Measurements from ENCODE around the gene ANKFY1.
A peak's percentile ranks its signal among the peaks of the same experiment; 100 is the strongest.
"Not testable (repeated sequence)": the region's sequence is repeated elsewhere in the genome, so short reads cannot be mapped to it uniquely, and the experiment has no call there.

The ANKFY1 gene

DNA sequence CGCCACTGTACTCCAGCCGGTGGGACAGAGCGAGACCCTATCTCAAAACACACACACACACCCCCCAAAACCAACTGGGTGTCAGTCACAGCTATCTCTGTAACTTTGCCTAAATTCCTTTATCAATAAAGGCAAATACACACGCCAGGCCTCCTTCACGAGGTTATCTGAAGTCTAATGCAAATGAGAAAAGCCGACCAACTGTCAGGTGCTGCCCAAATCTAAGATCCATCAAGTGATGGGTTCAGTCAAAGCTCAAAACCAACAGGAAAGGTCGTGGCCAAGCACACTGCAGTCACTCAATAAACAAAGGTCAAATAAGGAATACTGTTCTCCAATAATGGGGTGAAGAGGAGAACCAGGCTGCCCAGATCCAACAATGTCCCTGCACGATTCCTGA, 1.1 kb downstream of the ANKFY1 start:
- H3K4me3 ChIP-seq (ENCODE audit: low read length) = peak overlapping the region; percentile 95
- no peak for DNase-seq (ENCODE audit: low read depth, low spot score)

DNA sequence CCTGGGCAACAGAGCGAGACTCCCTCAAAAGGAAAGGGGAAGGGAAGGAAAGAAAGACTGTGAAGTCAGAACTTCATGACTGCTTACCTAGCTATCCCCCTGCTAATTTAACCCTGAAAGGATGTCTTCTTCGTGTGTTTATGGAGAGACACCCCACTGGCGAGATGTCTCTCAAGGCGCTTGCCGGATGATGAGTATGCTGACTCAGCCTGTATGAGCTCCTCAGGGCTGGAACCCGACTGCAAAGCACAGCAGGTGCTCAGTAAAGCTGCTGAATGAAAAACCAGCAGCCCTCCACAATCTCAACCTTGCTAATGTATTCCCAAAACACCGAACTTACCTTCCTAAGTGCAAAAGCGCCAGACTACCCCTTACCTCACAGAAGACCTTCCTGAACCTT, 2.3 kb downstream of the ANKFY1 start:
- H3K4me3 ChIP-seq (ENCODE audit: low read length) = no peak overlapping the region
- DNase-seq (ENCODE audit: low read depth, low spot score) = no peak

DNA sequence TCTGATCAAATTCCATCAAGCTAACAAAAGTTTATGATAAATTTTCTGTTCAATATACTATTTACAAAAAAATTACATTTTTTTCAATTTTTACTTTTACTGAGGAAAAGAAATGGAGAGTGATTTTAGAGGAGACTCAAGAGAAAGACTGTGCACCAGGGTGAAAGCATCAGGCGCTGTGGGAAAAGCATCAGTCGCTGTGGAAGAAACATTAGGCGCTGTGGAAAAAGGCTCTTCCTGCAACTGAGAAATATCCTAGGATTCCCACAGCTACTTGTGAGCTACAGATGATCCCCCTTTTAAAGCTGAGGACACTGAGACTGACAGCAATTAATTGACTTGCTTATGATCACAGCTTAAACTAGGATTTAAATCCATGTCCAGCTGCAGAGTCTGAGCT, 4.9 kb downstream of the ANKFY1 start:
- H3K4me3 ChIP-seq (ENCODE audit: low read length) = no peak overlapping the region
- DNase-seq (ENCODE audit: low read depth, low spot score) = no peak

DNA sequence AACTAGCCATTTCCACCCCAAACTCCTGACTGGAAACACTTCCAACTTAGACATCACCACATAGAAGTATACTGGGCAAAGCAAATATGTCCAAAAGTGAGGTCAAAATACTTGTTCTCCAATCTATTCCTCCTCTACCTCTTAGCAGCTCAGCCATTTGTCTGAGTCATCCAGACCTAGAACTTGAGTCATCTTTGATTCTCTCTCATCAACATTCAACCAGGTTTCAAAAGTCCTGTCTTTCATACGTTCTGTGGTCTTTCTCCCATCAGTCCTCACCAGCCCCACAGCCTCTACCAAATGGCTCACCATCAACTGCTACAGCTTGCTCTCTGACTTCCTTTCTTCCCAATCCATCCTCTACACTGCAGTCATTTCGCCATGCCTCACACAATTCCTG, 6.8 kb downstream of the ANKFY1 start:
- no peak overlapping the region for H3K4me3 ChIP-seq (ENCODE audit: low read length)
- no peak for DNase-seq (ENCODE audit: low read depth, low spot score)

DNA sequence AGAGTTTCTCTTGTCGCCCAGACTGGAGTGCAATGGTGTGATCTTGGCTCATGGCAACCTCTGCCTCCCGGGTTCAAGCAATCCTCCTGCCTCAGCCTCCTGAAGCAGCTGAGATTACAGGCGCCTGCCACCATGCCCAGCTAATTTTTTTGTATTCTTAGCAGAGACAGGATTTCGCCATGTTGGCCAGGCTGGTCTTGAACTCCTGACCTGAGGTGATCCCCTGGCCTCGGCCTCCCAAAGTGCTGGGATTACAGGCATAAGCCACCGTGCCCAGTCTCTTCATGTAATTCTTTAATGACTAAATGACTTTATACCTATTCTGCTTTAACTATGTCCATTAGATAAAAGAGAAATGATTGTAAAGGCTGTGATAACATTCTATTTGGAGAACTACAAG, 8.5 kb downstream of the ANKFY1 start:
- DNase-seq (ENCODE audit: low read depth, low spot score); H3K4me3 ChIP-seq (ENCODE audit: low read length): not testable (repeated sequence)

DNA sequence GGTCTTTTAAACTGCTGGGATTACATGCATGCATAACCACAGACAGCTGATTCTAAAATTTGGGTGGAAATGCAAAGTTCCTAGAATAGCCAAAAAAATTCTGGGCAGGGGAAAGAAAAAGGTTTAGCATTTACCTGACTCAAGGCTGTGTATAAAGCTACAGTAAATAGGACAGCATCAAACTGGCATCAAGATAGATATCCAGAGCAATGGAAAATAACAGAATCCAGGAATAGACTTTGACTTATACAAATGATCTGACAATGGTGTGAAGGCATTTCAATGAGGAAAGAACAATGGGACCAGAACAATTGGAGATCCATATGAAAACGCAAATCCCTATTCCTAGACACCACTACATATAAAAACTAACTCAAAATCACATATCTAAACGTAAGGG, 12.9 kb downstream of the ANKFY1 start:
- no peak overlapping the region for H3K4me3 ChIP-seq (ENCODE audit: low read length)
- no peak for DNase-seq (ENCODE audit: low read depth, low spot score)

DNA sequence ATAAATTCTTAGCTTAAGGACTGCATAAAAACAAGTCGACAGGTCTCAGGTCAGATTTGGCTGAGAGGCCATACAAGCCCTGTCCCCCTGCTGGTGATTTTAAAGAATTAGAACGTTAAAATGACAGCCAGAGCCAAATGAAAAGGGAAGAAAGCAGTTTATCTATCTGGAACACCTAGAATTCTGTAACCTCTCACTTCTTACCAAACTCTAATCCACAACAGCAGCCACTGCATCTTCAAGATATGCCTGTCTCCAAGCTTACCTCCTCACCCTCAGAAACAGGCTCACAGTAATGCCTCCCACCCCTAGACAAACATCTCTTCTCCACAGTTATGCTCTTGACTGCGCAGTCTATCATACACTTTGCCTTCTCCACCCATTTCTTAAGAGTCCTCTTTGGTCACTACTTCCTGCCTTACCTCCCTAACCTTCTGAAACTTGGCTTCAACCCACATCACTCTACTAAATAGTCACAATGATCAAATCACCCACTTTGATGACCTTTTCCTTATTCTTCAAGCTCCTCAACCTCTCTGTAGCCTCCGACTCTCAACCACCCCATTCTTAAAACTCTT, 14.2 kb downstream of the ANKFY1 start:
- H3K4me3 ChIP-seq (ENCODE audit: low read length) = no peak overlapping the region
- peak; percentile 41 for DNase-seq (ENCODE audit: low read depth, low spot score)

DNA sequence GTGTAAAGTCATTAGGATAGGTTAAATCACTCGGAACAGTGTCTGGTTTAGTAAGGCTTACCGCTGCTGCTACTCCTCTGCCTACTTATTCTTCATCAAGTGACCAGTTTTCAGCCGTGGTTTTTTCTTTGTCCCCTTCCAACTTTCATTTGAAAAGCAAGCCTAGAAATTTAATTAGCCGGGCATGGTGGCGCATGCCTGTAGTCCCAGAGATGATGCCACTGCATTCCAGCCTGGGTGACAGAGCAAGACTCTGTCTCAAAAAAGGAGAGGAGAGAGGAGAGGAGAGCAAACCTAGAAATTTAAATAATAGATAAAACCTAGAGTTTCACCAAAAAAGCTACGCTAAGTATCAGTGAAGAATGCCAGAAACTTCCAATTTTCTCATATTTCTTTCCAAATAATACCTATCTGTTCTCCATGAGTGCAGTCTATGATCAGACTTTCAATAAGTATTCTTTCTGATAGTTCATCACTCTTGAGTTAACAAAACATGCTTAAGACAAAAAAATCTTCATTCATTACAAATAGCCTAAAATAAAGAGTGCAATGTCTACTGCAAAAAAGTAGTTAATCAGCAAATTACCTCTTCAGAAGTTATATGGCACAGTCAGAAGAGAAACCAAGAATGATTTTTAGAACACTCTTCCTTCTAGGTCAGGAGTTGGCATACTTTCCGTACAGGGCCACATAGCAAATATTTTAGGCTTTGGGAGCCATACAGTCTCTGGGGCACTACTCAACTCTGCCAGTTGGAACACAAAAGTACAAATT, 15.1 kb downstream of the ANKFY1 start:
- no peak for DNase-seq (ENCODE audit: low read depth, low spot score)
- H3K4me3 ChIP-seq (ENCODE audit: low read length) = no peak overlapping the region

DNA sequence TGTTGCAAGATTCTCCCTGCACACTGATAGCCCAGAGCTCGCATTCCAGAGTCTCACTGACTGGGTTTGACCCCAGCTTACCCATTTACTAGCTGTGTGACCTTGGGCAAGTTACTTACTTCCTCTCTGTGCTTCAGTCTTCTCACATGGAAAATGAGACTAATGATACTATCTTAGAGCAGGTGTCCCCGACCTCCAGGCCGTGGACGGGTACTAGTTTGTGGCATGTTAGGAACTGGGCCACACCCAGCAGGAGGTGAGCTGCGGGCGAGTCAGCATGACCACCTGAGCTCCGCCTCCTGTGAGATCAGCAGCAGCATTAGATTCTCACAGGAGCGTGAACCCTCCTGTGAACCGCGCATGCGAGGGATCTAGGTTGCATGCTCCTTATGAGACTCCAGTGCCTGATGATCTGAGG, 15.8 kb downstream of the ANKFY1 start:
- no peak for DNase-seq (ENCODE audit: low read depth, low spot score)

DNA sequence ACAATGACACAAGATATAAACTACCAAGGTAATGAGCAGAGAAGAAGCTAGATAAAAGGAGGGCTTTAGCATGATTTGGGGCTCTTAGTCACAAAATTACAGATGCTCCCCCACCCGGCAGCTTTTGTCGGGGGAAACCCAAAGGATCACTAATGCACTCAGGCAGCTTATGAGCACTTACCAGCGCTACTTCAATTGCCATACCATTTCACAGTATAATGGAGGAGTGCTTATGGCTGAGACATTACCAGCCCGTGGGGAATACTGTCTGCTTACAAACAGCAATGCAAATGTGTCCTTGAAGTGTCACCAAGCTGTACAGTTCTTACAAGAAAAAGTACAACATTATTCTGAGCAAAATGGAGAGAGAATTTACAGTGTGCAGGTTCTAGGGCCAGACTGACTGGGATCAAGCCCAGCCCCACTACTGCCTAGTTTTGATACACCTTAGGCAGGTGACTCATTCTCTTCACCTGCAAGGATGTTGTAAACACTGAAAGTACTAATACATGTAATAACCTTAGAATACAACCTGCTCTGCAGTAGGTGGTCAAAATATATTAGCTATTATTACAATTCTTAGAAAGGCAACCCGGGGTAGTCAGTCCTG, 16.3 kb downstream of the ANKFY1 start:
- no peak for DNase-seq (ENCODE audit: low read depth, low spot score)
- no peak overlapping the region for H3K4me3 ChIP-seq (ENCODE audit: low read length)

More for the DNA sequence above, 15.8 kb downstream of the ANKFY1 start:
- no peak overlapping the region for H3K4me3 ChIP-seq (ENCODE audit: low read length)

DNA sequence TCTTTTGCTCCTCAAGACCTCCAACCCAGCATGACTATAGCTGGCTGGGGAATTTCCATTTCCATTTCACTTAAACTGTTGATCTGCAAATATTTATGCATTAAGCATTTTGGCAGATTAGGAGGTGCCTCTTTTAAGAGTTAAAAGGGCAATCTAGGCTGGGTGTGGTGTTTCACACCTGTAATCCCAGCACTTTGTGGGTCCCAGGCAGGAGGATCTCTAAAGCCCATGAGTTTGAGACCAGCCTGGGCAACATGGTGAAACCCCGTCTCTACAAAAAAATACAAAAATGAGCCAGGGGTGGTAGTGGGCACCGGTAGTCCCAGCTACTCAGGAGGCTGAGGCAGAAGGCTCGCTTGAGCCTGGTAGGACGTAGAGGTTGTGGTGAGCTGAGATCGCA, 17.1 kb downstream of the ANKFY1 start:
- no peak overlapping the region for H3K4me3 ChIP-seq (ENCODE audit: low read length)
- DNase-seq (ENCODE audit: low read depth, low spot score) = no peak

DNA sequence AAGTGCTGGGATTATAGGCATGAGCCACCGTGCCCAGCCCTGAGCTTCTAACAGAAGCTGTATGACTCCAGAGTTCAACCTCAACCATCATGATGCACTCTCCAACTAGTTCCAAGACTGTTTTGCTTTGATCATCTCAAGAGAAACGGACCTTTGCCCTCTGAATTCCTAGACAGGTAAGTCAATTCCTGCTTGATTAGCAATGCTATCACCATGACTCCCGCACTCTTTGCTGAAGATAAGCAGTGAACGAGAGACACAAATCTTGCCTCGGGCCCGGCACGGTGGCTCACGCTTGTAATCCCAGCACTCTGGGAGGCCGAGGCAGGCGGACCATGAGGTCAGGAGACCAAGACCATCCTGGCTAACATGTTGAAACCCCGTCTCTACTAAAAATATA, 22.2 kb downstream of the ANKFY1 start:
- H3K4me3 ChIP-seq (ENCODE audit: low read length) = no peak overlapping the region
- DNase-seq (ENCODE audit: low read depth, low spot score) = no peak

DNA sequence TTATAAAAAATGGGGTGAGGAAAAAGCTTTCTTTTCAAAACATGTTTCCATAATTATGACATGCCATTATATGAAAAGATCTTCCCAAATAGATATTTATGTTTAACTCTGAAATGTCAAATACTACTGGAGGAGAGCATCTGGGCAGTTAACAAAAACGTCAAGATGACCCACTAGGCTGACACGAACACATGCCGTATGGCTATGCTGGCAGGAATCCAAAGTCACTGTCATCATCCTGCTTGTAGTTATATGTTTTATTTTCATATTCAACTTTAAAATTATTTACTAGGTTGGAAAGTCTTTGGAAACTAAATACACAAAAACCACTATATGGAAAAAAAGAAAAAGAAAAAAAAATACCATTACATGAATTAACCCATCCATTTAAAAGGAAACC, 27.3 kb downstream of the ANKFY1 start:
- no peak for DNase-seq (ENCODE audit: low read depth, low spot score)
- no peak overlapping the region for H3K4me3 ChIP-seq (ENCODE audit: low read length)

DNA sequence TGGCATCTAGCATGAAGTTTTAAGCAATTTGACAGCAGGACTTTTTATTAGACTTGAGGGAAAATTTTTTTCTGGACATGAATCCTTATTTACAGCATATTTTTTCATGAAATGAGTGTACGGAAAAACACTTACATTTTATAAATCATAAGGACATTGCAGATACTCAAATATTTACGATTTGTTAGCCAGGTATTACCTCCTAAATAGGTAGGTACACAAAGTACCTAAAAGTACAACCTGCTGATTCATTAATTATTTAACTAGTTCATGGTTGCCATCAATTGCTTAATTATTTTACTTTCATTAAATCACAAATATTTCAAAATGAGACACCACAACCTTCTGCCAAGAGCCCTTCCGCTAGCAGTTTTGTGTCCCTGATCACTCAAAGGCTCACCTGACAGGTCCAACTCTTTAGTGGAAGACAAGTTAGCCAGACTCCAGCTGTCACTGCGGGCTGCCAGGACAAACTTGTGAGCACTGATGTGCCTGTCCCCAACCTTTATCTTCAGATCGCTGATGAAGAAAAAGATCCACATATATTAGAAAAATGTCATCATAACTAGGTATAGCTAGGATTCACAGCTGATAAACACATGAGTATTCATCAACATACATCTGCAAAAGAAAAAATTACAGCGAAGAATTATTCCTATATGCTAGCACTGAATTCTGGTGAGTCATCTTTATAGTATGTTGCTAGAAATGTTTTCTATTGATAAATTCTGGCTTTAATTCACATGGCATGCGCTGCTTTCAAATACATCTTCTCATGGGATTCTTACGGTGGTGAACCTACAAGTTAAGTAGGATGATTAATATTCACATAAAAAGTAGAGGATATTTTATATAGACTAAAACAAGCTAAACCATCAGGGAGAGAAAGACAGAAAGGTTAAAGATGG, 28.2 kb downstream of the ANKFY1 start:
- no peak overlapping the region for H3K4me3 ChIP-seq (ENCODE audit: low read length)
- no peak for DNase-seq (ENCODE audit: low read depth, low spot score)

DNA sequence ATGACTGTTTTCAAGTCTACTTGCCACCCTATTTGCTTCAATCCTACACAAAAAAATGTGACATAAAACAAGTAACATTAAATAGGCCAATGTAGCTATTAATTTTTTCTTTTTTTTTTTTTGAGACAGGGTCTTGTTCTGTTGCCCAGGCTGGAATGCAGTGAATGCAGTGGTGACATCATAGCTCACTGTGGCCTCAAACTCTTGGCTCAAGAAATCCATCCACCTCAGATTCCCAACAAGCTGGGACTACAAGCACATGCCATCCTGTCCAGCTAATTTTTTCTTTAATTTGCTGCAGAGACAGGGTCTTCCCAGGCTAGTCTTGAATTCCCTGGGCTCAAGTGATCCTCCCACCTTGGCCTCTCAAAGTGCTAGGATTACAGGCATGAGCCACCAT, 29.4 kb downstream of the ANKFY1 start:
- H3K4me3 ChIP-seq (ENCODE audit: low read length) = no peak overlapping the region
- DNase-seq (ENCODE audit: low read depth, low spot score) = no peak

DNA sequence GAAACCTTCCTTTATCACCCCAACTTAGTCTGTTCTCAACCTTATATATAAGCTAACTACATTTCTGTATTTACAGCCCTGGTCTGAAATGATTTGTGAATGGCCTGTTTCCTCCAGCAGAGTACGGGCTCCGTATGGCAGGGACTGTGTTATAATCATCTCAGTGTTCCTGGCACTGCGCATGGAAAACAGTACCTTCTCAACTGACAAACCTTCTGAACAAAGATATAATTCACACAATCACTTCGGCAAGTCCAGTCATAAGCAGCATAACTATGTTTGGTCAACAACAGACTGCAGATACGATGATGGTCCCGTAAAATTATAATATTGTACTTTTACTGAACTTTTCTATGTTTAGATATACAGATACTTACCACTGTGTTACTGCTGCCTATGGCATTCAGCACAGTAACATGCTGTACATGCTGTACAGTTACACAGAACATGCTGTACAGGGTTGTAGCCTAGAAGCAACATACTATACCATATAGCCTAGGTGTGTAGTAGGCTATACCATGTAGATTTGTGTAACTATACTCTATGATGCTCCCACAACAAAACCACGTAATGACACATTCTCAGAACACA, 30.0 kb downstream of the ANKFY1 start:
- no peak overlapping the region for H3K4me3 ChIP-seq (ENCODE audit: low read length)
- DNase-seq (ENCODE audit: low read depth, low spot score) = no peak

DNA sequence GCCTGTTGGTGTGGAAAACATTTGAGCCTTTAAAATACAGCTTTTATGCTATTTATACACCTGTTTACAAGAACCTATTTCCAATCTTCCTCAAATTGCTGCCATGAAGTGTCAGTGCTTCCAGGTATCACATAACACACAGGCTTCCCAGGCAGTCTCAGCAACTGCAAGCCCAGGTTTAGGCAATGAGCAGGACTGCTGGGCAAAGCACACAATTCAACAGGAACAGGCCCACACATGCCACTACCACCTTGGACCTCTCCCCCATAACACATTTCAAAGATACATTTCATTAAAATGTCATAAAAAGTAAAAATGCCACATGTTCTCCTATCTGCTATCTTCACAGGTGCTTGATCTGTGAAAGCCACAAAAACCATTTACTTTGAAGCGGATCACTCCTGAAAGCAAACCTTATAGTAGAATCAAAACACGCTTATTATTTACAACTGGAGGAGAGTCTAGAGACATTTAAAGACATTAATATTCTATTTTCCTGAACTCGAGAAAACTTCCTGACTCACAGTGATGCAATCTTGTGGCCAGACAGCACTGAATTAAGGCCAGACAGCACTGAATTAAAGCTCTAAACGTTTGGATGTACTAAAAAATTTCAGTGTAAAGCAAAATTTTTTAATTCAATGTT, 31.5 kb downstream of the ANKFY1 start:
- peak; percentile 64 for DNase-seq (ENCODE audit: low read depth, low spot score)
- no peak overlapping the region for H3K4me3 ChIP-seq (ENCODE audit: low read length)

DNA sequence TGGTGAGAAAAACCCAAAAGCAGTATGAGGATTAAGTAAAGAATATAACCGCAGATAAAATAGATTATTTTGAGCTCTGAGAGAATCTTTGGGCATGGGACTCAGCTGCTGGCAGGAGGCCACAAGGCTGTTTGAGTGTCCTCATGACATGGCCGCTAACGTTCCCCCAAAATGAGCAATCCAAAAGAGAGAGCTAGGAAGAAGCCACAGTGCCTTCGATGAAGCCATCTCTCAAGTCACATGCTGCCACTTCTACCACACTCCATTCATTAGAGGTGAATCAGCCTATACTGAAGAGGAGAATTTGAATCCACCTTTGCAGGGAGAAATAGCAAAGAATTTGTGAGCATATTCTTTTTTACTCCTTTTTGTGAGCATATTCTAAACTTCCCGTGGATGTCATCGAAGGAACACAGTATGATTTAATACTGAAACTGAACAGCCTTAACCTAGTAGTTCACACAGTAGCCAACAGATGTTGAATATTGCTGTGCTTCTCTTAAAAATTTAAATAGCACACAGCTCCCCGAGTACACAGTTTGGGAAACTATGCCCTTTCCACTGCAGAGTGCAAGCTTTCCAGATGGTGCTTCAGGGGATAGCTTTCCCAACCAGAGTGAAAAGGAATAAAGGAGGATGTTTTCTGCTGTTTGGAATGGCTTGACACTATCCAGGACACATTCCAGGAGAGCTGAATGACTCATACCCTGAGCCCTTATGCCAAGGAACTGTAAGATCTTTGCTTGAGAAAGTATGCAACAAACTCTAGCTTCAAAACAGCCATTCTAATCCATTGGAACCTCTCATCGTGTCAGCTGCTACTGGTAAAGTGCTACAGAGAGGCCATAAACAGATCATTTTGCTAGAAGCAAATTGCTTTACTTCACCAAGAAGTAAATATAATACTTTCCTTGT, 33.9 kb downstream of the ANKFY1 start:
- DNase-seq (ENCODE audit: low read depth, low spot score) = no peak
- H3K4me3 ChIP-seq (ENCODE audit: low read length) = no peak overlapping the region
